Measurements from ENCODE around the gene FBXL16. TPM values are rescaled to one million over a fixed set of nuclear protein-coding genes. Genes with fewer than 3 reads are reported as not detected.
A peak's percentile ranks its signal among the peaks of the same experiment; 100 is the strongest.

The FBXL16 gene
- total and polyA plus RNA-seq, 2 experiments from 2014 or later = 0.07 to 0.28 TPM

GRCh38 chr16:689175-689897 lies 16.3 kb downstream of the FBXL16 start:
- peak overlapping the region; percentile 87 for H3K27ac ChIP-seq

GRCh38 chr16:687499-687898 lies 18.1 kb downstream of the FBXL16 start:
- Histone ChIP-seq H4K20me1 (ENCODE audit: insufficient read depth, poor library complexity, severe bottlenecking) (peaks cover 7% of the 10 kb centered on the region), H3K9me2 (replicated peaks; ENCODE audit: insufficient read depth) (no peaks in the 10 kb centered on the region), H3K27ac (no peak overlapping the region), H3K27me3 (peaks cover 9% of the 10 kb centered on the region), H3K4me2 (no peak overlapping the region), H3K4me3 (no peak overlapping the region), H3K36me3 (replicated peaks; ENCODE audit: insufficient read depth, low read depth) (no peaks in the 10 kb centered on the region), H3K9me3 (ENCODE audit: low read depth) (no peaks in the 10 kb centered on the region), H3K79me2 (peaks cover 29% of the 10 kb centered on the region), H3K4me1 (ENCODE audit: insufficient read depth) (peaks cover 23% of the 10 kb centered on the region), H2AFZ (no peak overlapping the region)
- DNase-seq (ENCODE audit: low spot score) = no peak
- WGBS (ENCODE audit: low lambda C conversion rate, missing lambda C conversion rate) = 98% methylated on average over 19 of the region's 19 CpGs
- TF ChIP-seq CTCF (IDR thresholded peaks at IDR 0.05; ENCODE audit: poor library complexity) (no peak), EZH2phosphoT487 (IDR thresholded peaks at IDR 0.05; ENCODE audit: low read depth, severe bottlenecking, unreplicated experiment) (no peak), EZH2 (IDR thresholded peaks at IDR 0.05; ENCODE audit: borderline replicate concordance) (no peak)

More at GRCh38 chr16:689175-689897, 16.3 kb downstream of the FBXL16 start:
- H3K79me2 ChIP-seq = peaks cover 16% of the 10 kb centered on the region
- WGBS (ENCODE audit: low lambda C conversion rate, missing lambda C conversion rate) = 91% methylated on average over 26 of the region's 26 CpGs
- peak overlapping the region; percentile 100 for H3K4me3 ChIP-seq
- H2AFZ ChIP-seq = no peak overlapping the region
- peak overlapping the region; percentile 99 for H3K4me2 ChIP-seq
- no peaks in the 10 kb centered on the region for H3K36me3 ChIP-seq (replicated peaks; ENCODE audit: insufficient read depth, low read depth)
- H3K9me3 ChIP-seq (ENCODE audit: low read depth) = no peaks in the 10 kb centered on the region
- H3K4me1 ChIP-seq (ENCODE audit: insufficient read depth) = peaks cover 18% of the 10 kb centered on the region
- no peaks in the 10 kb centered on the region for H3K9me2 ChIP-seq (replicated peaks; ENCODE audit: insufficient read depth)
- no peak for DNase-seq (ENCODE audit: low spot score)
- no peaks in the 10 kb centered on the region for H4K20me1 ChIP-seq (ENCODE audit: insufficient read depth, poor library complexity, severe bottlenecking)
- H3K27me3 ChIP-seq = peaks cover 26% of the 10 kb centered on the region
- TF ChIP-seq EZH2phosphoT487 (IDR thresholded peaks at IDR 0.05; ENCODE audit: low read depth, severe bottlenecking, unreplicated experiment) (no peak), EZH2 (IDR thresholded peaks at IDR 0.05; ENCODE audit: borderline replicate concordance) (no peak), CTCF (IDR thresholded peaks at IDR 0.05; ENCODE audit: poor library complexity) (no peak)

DNA sequence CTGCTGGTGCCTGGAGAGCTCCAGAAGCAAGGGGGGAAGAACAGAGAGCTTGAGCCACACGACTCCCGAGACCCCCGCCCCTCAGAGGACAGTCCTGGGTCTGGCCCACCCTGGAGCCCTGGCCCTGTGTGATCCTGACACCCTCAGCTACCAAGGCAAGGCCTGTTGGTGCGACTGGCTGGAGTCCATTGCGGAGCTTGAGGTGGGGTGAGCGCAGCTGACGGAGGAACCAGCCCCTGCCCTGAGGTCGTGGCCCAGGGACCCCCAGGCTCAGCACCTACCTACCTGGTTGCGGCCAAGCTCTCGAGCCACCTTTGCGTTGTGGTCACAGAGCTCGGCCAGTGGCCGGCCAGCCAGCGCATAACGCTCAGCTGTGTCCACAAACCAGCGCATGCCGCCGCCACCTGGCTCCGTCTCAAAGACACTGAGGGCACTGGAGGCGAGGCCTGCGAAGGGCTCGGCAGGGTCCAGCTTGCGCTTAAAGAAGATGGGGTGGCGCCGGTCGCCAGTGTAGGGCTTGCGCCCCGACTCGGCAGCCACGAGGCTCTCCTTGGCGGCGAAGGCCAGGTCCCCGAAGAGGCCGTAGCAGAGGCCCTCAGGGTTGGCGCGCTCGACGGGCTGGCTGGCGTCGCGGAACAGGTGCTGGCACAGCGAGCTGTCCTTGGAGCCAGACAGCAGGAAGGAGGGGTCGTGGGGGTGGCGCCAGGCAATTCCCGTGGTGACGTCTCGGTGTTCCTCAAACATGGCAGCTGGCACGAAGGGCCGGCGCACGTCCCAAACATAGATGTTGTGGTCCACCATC lies 18.9 kb downstream of the FBXL16 start:
- peaks cover 15% of the 10 kb centered on the region for H4K20me1 ChIP-seq (ENCODE audit: insufficient read depth, poor library complexity, severe bottlenecking)
- no peaks in the 10 kb centered on the region for H3K36me3 ChIP-seq (replicated peaks; ENCODE audit: insufficient read depth, low read depth)
- H3K27ac ChIP-seq = no peak overlapping the region
- peaks cover 38% of the 10 kb centered on the region for H3K79me2 ChIP-seq
- peaks cover 1% of the 10 kb centered on the region for H3K27me3 ChIP-seq
- H3K4me3 ChIP-seq = no peak overlapping the region
- H3K4me2 ChIP-seq = no peak overlapping the region
- H3K9me2 ChIP-seq (replicated peaks; ENCODE audit: insufficient read depth) = no peaks in the 10 kb centered on the region
- H3K4me1 ChIP-seq (ENCODE audit: insufficient read depth) = peaks cover 26% of the 10 kb centered on the region
- no peaks in the 10 kb centered on the region for H3K9me3 ChIP-seq (ENCODE audit: low read depth)
- DNase-seq (ENCODE audit: low spot score) = no peak
- 98% methylated on average over 48 of the region's 51 CpGs for WGBS (ENCODE audit: low lambda C conversion rate, missing lambda C conversion rate)
- TF ChIP-seq CTCF (IDR thresholded peaks at IDR 0.05; ENCODE audit: poor library complexity) = no peak
- TF ChIP-seq EZH2phosphoT487 (IDR thresholded peaks at IDR 0.05; ENCODE audit: low read depth, severe bottlenecking, unreplicated experiment) = no peak
- TF ChIP-seq EZH2 (IDR thresholded peaks at IDR 0.05; ENCODE audit: borderline replicate concordance) = no peak
- no peak overlapping the region for H2AFZ ChIP-seq
